ENCODE results near the gene C10orf90. TPM values are rescaled to one million over a fixed set of nuclear protein-coding genes. Genes with fewer than 3 reads are reported as not detected.
A peak's percentile ranks its signal among the peaks of the same experiment; 100 is the strongest.

C10orf90 gene
- total and polyA plus RNA-seq, 2 of the 8 experiments (the other 6 are each of a cell fraction or from before 2014, with no cell fraction given): 0.21 TPM; not detected in 1

DNA sequence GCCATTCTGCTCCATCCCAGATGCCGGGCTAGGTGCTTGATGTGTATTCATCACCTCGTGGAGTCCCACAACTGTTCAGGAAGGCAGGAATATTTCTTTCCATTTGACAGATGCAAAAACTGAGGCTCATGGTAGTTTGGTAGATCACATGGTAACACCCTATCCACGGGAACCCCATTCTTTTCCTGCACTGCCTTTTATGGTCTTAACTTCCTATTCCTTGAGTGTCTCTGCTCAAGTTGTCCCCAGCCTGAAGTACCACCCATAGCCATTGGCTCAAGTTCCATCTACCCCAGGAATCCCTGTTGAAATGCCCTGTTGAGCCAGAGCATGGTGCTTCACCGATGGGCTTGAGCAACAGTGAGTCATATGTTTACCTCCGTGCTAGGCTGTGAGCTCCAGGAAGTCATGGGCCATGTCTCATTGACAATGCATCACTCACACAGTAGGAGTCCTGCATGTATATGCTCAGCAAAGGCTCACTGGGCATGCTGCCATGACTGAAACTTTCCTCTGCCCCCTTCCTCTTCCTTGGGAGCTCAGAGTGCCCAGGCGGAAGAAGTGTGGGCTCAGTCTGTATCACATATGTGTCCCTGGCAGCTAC lies 210.5 kb downstream of the C10orf90 start:
- Histone ChIP-seq H2BK12ac (ENCODE audit: low read depth, low read length) (no peak overlapping the region), H3K27ac (ENCODE audit: low read depth, low read length) (no peak overlapping the region), H2BK20ac (ENCODE audit: low read length) (no peak overlapping the region), H3K23ac (ENCODE audit: insufficient read length) (no peak overlapping the region), H3K4me3 (ENCODE audit: extremely low read depth in 1 of 4, insufficient read depth in 2 of 4, low read depth in 3 of 4, low read length in 4 of 4) (no peak overlapping the region), H3K4me1 (replicated peaks in 1 of 4; ENCODE audit: control insufficient read depth in 3 of 4, insufficient read depth in 4 of 4, low read length in 3 of 4) (no peaks in the 10 kb centered on the region), H2BK5ac (ENCODE audit: low read depth, low read length) (no peak overlapping the region), H3K23me2 (ENCODE audit: low read depth, low read length) (no peaks in the 10 kb centered on the region), H2BK15ac (ENCODE audit: low read length) (no peak overlapping the region), H4K20me1 (replicated peaks in 1 of 2; ENCODE audit: control insufficient read depth in 1 of 2, insufficient read depth in 2 of 2, low read length in 2 of 2) (no peaks in the 10 kb centered on the region), H4K91ac (replicated peaks; ENCODE audit: insufficient read length, low read length) (no peak overlapping the region), H2BK120ac (replicated peaks; ENCODE audit: low read depth, low read length) (no peak overlapping the region), H3K79me2 (ENCODE audit: control insufficient read depth in 1 of 2, insufficient read depth in 2 of 2, low read length in 2 of 2) (no peaks in the 10 kb centered on the region), H3K9me3 (ENCODE audit: insufficient read depth in 2 of 2, low read depth in 1 of 2, low read length in 1 of 2) (no peaks in the 10 kb centered on the region), H3K9ac (replicated peaks in 1 of 4; ENCODE audit: extremely low read depth in 1 of 4, low read depth in 3 of 4, low read length in 3 of 4) (no peak overlapping the region), H2AK5ac (ENCODE audit: low read depth, low read length) (no peak overlapping the region), H2AFZ (ENCODE audit: low read length) (no peak overlapping the region), H3K18ac (ENCODE audit: extremely low read depth, low read length) (no peak overlapping the region), H3K4me2 (ENCODE audit: insufficient read depth in 1 of 2, low read depth in 2 of 2, low read length in 2 of 2) (no peak overlapping the region), H3K4ac (replicated peaks; ENCODE audit: insufficient read length, low read depth, low read length) (no peak overlapping the region), H3K79me1 (ENCODE audit: low read depth, low read length) (no peaks in the 10 kb centered on the region), H3K14ac (ENCODE audit: insufficient read length) (no peak overlapping the region), H3K36me3 (ENCODE audit: control insufficient read depth in 2 of 4, insufficient read depth in 4 of 4, low read length in 3 of 4) (no peaks in the 10 kb centered on the region), H4K5ac (ENCODE audit: insufficient read length, low read depth, low read length) (no peak overlapping the region), H3K56ac (replicated peaks; ENCODE audit: insufficient read length, low read depth, low read length) (no peak overlapping the region), H4K8ac (ENCODE audit: extremely low read depth, insufficient read depth, low read length) (no peak overlapping the region), H3K27me3 (replicated peaks in 1 of 4; ENCODE audit: control insufficient read depth in 3 of 4, extremely low read depth in 1 of 4, insufficient read depth in 3 of 4, low read length in 3 of 4) (no peaks in the 10 kb centered on the region)
- WGBS, 2 experiments (ENCODE audit: extremely low coverage in 1 of 2, insufficient coverage in 1 of 2, insufficient read length in 1 of 2, insufficient replicate concordance in 2 of 2, low coverage in 1 of 2, low lambda C conversion rate in 2 of 2, missing lambda C conversion rate in 1 of 2): 87% methylated on average over 6 of the region's 6 CpGs; no CpG with 5 or more reads in 1 of the 2 experiments
- FAIRE-seq (no peak), DNase-seq (ENCODE audit: low read depth in 1 of 2, low spot score in 2 of 2) (no peak)
- TF ChIP-seq TEAD4 (IDR thresholded peaks at IDR 0.05; ENCODE audit: low read depth, low read length) (no peak), SRF (IDR thresholded peaks at IDR 0.05; ENCODE audit: low read depth, low read length) (peak; percentile 69; the same call in 1 of the 2 replicates)
- ChIA-PET POLR2A (ENCODE audit: partially characterized antibody) (no interaction called here), CTCF (ENCODE audit: partially characterized antibody) (interaction anchor here (1.5 to 2.9 kb wide), 2 partner anchors 44 to 76 kb away, joined by 3 to 7 read pairs; no protein-coding TSS in a partner anchor)

Measured in H1 (cell line).